ENCODE data around the gene WDR6.

WDR6 gene

DNA sequence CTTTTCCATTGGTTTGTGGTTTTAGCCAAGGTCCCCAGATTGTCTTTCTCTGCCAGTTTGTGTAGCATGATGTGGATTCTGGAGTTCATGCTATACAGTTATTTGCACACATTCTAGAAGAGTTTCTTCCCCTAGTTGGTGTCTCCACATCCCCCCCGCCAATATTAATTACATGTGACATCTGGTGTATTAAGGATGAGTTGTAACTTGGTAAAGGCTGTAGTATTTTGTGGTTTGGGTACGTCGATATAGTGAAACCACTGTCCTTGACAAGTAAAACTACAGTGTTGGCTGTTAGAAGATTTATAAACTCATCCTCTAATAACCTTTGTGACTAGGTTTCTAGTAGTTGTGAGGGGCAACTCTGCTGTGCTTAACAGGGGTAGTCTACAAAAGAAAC is 40.8 kb upstream of the WDR6 start:
- TF ChIP-seq, protein P1, sequence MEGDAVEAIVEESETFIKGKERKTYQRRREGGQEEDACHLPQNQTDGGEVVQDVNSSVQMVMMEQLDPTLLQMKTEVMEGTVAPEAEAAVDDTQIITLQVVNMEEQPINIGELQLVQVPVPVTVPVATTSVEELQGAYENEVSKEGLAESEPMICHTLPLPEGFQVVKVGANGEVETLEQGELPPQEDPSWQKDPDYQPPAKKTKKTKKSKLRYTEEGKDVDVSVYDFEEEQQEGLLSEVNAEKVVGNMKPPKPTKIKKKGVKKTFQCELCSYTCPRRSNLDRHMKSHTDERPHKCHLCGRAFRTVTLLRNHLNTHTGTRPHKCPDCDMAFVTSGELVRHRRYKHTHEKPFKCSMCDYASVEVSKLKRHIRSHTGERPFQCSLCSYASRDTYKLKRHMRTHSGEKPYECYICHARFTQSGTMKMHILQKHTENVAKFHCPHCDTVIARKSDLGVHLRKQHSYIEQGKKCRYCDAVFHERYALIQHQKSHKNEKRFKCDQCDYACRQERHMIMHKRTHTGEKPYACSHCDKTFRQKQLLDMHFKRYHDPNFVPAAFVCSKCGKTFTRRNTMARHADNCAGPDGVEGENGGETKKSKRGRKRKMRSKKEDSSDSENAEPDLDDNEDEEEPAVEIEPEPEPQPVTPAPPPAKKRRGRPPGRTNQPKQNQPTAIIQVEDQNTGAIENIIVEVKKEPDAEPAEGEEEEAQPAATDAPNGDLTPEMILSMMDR (IDR thresholded peaks at IDR 0.05; ENCODE audit: borderline replicate concordance, control extremely low read depth, extremely low read depth, insufficient read depth, missing control alignments) = no peak
- in situ Hi-C loops (cut with MboI; ENCODE audit: low sequenced_read_pairs, unreplicated experiment) = no loop called here
- no peak for DNase-seq (ENCODE audit: low spot score)

DNA sequence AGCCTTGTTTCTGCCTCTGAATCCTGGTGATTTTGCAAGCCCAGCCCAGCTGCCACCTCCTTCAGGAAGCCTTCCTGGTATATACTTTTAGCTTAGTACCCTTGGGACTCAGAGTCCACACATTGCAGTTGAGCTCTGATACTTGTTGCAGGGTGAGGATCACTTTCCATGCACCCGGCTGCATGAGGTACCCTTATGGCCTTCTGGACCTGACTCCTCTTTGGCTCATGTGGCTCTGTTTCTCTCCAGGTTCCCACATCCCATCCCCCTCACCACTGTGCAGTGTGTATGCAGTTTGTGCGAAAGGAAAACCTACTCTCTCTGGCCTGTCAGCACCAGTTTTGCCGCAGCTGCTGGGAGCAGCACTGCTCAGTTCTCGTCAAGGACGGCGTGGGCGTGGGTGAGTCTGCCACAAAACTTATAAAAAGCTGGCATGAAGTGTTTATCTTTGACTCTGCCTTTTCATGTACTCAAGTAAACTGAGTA is 40.3 kb upstream of the WDR6 start:
- in situ Hi-C loops (cut with MboI; ENCODE audit: low sequenced_read_pairs, unreplicated experiment) = no loop called here
- TF ChIP-seq, protein P1 (IDR thresholded peaks at IDR 0.05; ENCODE audit: borderline replicate concordance, control extremely low read depth, extremely low read depth, insufficient read depth, missing control alignments) = no peak

DNA sequence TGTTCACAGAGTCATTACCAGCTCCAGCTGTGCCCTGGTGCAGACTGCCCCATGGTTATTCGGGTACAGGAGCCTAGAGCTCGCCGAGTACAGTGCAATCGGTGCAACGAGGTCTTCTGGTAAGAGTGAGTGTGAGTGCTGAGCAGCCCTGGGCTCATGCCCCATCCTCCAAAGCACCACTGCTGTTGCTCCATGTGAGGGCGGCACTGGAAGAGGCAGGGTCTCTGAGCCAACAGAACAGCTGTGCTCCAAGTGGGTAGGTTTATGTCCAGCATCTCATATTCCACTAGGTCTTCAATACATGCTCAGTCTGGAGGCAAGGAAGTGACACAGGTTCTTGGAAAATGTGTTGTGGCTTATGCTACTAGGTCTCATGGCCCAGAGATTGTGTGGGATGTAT is 36.6 kb upstream of the WDR6 start:
- in situ Hi-C loops (cut with MboI; ENCODE audit: low sequenced_read_pairs, unreplicated experiment) = no loop called here
- TF ChIP-seq, protein P1 (IDR thresholded peaks at IDR 0.05; ENCODE audit: borderline replicate concordance, control extremely low read depth, extremely low read depth, insufficient read depth, missing control alignments) = no peak
- DNase-seq (ENCODE audit: low spot score) = no peak

More for the DNA sequence above, 40.3 kb upstream of the WDR6 start:
- DNase-seq (ENCODE audit: low spot score) = no peak

DNA sequence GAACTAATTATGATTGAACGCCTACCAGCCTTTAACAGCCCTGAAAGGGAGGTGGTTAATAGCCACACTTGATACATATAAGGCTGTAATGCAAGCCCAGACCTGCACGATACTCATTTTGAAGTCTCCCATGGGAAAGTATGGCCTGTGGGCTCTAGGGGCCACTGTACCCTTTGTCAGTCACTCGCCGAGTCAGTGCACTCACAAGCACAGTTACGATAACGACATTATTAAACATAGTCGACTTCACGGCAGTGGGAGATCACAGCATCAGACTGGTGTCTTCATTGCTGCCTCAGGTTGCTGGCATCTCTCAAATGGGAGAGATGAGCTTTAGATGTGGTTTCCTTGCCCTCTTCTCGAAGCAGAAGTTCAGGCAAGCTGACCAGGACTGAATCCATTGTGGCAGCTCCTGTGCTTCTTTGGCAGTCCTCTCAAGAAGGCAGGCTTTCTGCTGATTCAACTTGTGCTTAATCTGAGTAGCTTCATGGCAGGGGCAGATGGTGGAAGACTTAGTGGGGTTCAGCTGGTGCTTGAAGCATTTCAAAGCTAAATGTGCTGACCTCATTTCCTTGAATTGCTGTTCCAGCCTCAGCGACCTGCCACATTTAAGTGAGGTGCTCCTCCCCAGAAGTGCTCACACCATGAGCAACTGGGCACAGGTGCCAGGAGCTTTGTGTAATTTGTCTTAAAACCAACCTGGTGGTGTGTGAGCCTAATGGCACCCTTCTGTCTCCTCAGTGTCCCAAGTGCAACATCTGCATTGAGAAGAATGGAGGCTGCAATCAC is 32.9 kb upstream of the WDR6 start:
- TF ChIP-seq, protein P1 (IDR thresholded peaks at IDR 0.05; ENCODE audit: borderline replicate concordance, control extremely low read depth, extremely low read depth, insufficient read depth, missing control alignments) = no peak
- in situ Hi-C loops (cut with MboI; ENCODE audit: low sequenced_read_pairs, unreplicated experiment) = no loop called here
- DNase-seq (ENCODE audit: low spot score) = no peak

DNA sequence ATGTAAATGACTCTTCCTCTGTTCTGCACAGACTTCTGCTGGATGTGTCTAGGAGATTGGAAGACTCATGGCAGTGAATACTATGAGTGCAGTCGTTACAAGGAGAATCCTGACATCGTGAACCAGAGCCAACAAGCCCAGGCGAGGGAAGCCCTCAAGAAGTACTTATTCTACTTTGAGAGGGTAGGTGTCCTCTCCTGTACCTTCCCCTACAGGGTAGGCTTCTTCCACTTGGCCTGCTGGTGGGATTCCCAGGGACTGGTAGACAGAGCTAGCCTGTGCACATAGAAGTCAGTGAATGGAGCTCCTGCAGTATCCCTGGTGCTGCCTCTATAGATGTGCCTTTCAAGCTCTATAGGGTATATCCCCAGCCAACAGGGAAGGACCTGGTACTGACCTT is 27.7 kb upstream of the WDR6 start:
- DNase-seq (ENCODE audit: low spot score) = no peak
- in situ Hi-C loops (cut with MboI; ENCODE audit: low sequenced_read_pairs, unreplicated experiment) = no loop called here
- TF ChIP-seq, protein P1 (IDR thresholded peaks at IDR 0.05; ENCODE audit: borderline replicate concordance, control extremely low read depth, extremely low read depth, insufficient read depth, missing control alignments) = no peak

DNA sequence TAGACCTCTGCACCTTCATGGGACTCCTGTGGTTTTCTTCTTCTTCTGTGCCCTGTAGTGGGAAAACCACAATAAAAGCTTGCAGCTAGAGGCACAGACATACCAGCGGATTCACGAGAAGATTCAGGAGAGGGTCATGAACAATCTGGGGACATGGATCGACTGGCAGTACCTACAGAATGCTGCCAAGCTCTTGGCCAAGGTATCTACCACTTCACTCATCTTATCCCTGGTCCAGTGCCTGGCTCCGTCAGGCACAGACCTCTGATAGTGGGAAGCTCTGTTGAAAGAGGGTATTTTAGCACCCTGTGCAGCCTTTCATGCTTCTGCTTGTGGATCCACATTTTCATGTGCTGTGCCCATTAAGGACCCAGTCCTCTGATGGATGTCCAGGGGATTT is 26.9 kb upstream of the WDR6 start:
- no peak for DNase-seq (ENCODE audit: low spot score)
- TF ChIP-seq, protein P1 (IDR thresholded peaks at IDR 0.05; ENCODE audit: borderline replicate concordance, control extremely low read depth, extremely low read depth, insufficient read depth, missing control alignments) = no peak
- in situ Hi-C loops (cut with MboI; ENCODE audit: low sequenced_read_pairs, unreplicated experiment) = no loop called here

All from GM13976 (cell line).